RWPE2 (cell line): ENCODE results near the gene F7.

Experiments
- ATAC-seq: fragments of 200-7000 bp; cut with Tn5 transposase; 3 replicates; pipeline ENCODE4 v1.9.1; 2021; ENCODE audit warnings: low read depth
- DNase-seq: peaks from one replicate; pipeline ENCODE4 v3.0.0-alpha.2; 2020; ENCODE audit warnings: low spot score
- H3K27ac ChIP-seq: fragments of 450-650 bp; 2 replicates; pipeline ENCODE4 v1.5.1; 2017; ENCODE audit warnings: mild to moderate bottlenecking; ENCODE audit not compliant: poor library complexity, severe bottlenecking
- H3K27me3 ChIP-seq: fragments of 250-450 bp; sonication (Bioruptor Pico); 2 replicates; pipeline ENCODE4 v1.5.1; 2021; ENCODE audit warnings: mild to moderate bottlenecking, moderate library complexity; ENCODE audit not compliant: insufficient read depth, poor library complexity, severe bottlenecking
- H3K36me3 ChIP-seq: fragments of 250-450 bp; sonication (Bioruptor Pico); 2 replicates; pipeline ENCODE4 v1.5.1; 2020; ENCODE audit warnings: low read depth, mild to moderate bottlenecking, moderate library complexity
- H3K4me1 ChIP-seq: fragments of 250-450 bp; sonication (Bioruptor Pico); 2 replicates; pipeline ENCODE4 v1.5.1; 2021; ENCODE audit warnings: mild to moderate bottlenecking, moderate library complexity; ENCODE audit not compliant: insufficient read depth, poor library complexity, severe bottlenecking
- H3K4me3 ChIP-seq: fragments of 250-450 bp; sonication (Bioruptor Pico); 2 replicates; pipeline ENCODE4 v1.5.1; 2021; ENCODE audit warnings: mild to moderate bottlenecking, moderate library complexity; ENCODE audit not compliant: severe bottlenecking
- H3K9me3 ChIP-seq: fragments of 250-450 bp; sonication (Bioruptor Pico); 2 replicates; pipeline ENCODE4 v1.5.1; 2021; ENCODE audit warnings: mild to moderate bottlenecking, moderate library complexity; ENCODE audit not compliant: severe bottlenecking
- CTCF ChIP-seq: fragments of 450-650 bp; IDR thresholded peaks from one replicate; pipeline ENCODE4 v1.5.1; 2017; ENCODE audit warnings: mild to moderate bottlenecking, moderate library complexity; ENCODE audit not compliant: poor library complexity, severe bottlenecking

F7 gene

GRCh38 chr13:113088691-113089020, 16.9 kb upstream of the F7 start:
- Histone ChIP-seq H3K9me3 (no peaks in the 10 kb centered on the region), H3K4me1 (no peaks in the 10 kb centered on the region), H3K27me3 (peaks cover 3% of the 10 kb centered on the region), H3K27ac (no peak overlapping the region), H3K36me3 (no peaks in the 10 kb centered on the region), H3K4me3 (no peak overlapping the region)
- DNase-seq (peak; percentile 35), ATAC-seq (no peak)
- TF ChIP-seq CTCF: no peak

- Histone ChIP-seq H3K4me3 (no peak overlapping the region), H3K4me1 (no peaks in the 10 kb centered on the region), H3K9me3 (no peaks in the 10 kb centered on the region), H3K27me3 (peaks cover 3% of the 10 kb centered on the region), H3K36me3 (no peaks in the 10 kb centered on the region), H3K27ac (no peak overlapping the region)
- ATAC-seq: no peak
- peak; percentile 32 for DNase-seq
- no peak for TF ChIP-seq CTCF
These were observed 15.7 kb upstream of the F7 start for GRCh38 chr13:113089693-113090414.

GRCh38 chr13:113090415-113090770, 15.2 kb upstream of the F7 start:
- no peaks in the 10 kb centered on the region for H3K4me1 ChIP-seq
- H3K27ac ChIP-seq: no peak overlapping the region
- H3K9me3 ChIP-seq: no peaks in the 10 kb centered on the region
- no peak overlapping the region for H3K4me3 ChIP-seq
- no peaks in the 10 kb centered on the region for H3K36me3 ChIP-seq
- ATAC-seq: no peak
- no peak for TF ChIP-seq CTCF
- peaks cover 7% of the 10 kb centered on the region for H3K27me3 ChIP-seq
- peak; percentile 24 for DNase-seq

GRCh38 chr13:113090806-113091205, 14.8 kb upstream of the F7 start:
- no peaks in the 10 kb centered on the region for H3K9me3 ChIP-seq
- H3K27ac ChIP-seq: no peak overlapping the region
- H3K36me3 ChIP-seq: no peaks in the 10 kb centered on the region
- DNase-seq (peak; percentile 45), ATAC-seq (no peak)
- H3K4me1 ChIP-seq: no peaks in the 10 kb centered on the region
- no peak overlapping the region for H3K4me3 ChIP-seq
- TF ChIP-seq CTCF: no peak
- peaks cover 7% of the 10 kb centered on the region for H3K27me3 ChIP-seq

GRCh38 chr13:113091211-113091771, 14.3 kb upstream of the F7 start:
- Histone ChIP-seq H3K36me3 (no peaks in the 10 kb centered on the region), H3K27me3 (peaks cover 7% of the 10 kb centered on the region), H3K4me3 (no peak overlapping the region), H3K4me1 (no peaks in the 10 kb centered on the region), H3K27ac (no peak overlapping the region), H3K9me3 (no peaks in the 10 kb centered on the region)
- ATAC-seq: no peak
- TF ChIP-seq CTCF: no peak
- DNase-seq: peak; percentile 55
